Nephron progenitor cell (in vitro differentiated cells): ENCODE measurements around the gene HS3ST3B1.

Source experiments
- DNase-seq: peaks from one replicate; pipeline ENCODE4 v3.0.0; 2021
- H3K27ac Mint-ChIP-seq: 2 replicates; pipeline ENCODE4 v1.8.0; 2021; ENCODE audit warnings: mild to moderate bottlenecking, moderate library complexity, mixed read lengths
- H3K27me3 Mint-ChIP-seq: 2 replicates; pipeline ENCODE4 v1.8.0; 2021; ENCODE audit warnings: mild to moderate bottlenecking, low read depth, mixed read lengths; ENCODE audit not compliant: poor library complexity
- H3K36me3 Mint-ChIP-seq: 2 replicates; pipeline ENCODE4 v1.8.0; 2021; ENCODE audit warnings: low read depth, mixed read lengths
- H3K4me1 Mint-ChIP-seq: 2 replicates; pipeline ENCODE4 v1.8.0; 2021; ENCODE audit warnings: mixed read lengths
- H3K4me3 Mint-ChIP-seq: 2 replicates; pipeline ENCODE4 v1.8.0; 2021; ENCODE audit warnings: mild to moderate bottlenecking, moderate library complexity, mixed read lengths
- H3K9me3 Mint-ChIP-seq: 2 replicates; pipeline ENCODE4 v1.8.0; 2021; ENCODE audit warnings: mild to moderate bottlenecking, moderate library complexity, mixed read lengths
- CTCF ChIP-seq: fragments of 200-600 bp; sonication (generic); IDR thresholded peaks from 2 replicates; pipeline ENCODE4 v1.5.0; 2021; ENCODE audit warnings: antibody characterized with exemption

Gene HS3ST3B1

GRCh38 chr17:14337596-14338079, 36.8 kb downstream of the HS3ST3B1 start:
- Mint-ChIP-seq H3K27me3 (peaks cover 6% of the 10 kb centered on the region), H3K4me1 (peaks cover 82% of the 10 kb centered on the region), H3K36me3 (peaks cover 61% of the 10 kb centered on the region), H3K9me3 (no peaks in the 10 kb centered on the region), H3K4me3 (no peak overlapping the region), H3K27ac (no peak overlapping the region)
- TF ChIP-seq CTCF, result no peak
- no peak for DNase-seq

GRCh38 chr17:14340857-14341754, 40.2 kb downstream of the HS3ST3B1 start:
- peaks cover 4% of the 10 kb centered on the region for H3K27me3 Mint-ChIP-seq
- no peaks in the 10 kb centered on the region for H3K9me3 Mint-ChIP-seq
- peaks cover 62% of the 10 kb centered on the region for H3K4me1 Mint-ChIP-seq
- TF ChIP-seq CTCF, result no peak
- H3K4me3 Mint-ChIP-seq, result peak overlapping the region; percentile 9
- peaks cover 57% of the 10 kb centered on the region for H3K36me3 Mint-ChIP-seq
- DNase-seq, result no peak
- peak overlapping the region; percentile 77 for H3K27ac Mint-ChIP-seq

GRCh38 chr17:14341866-14342265, 41.0 kb downstream of the HS3ST3B1 start:
- no peak for TF ChIP-seq CTCF
- no peaks in the 10 kb centered on the region for H3K9me3 Mint-ChIP-seq
- no peaks in the 10 kb centered on the region for H3K27me3 Mint-ChIP-seq
- no peak overlapping the region for H3K4me3 Mint-ChIP-seq
- H3K36me3 Mint-ChIP-seq, result peaks cover 54% of the 10 kb centered on the region
- no peak for DNase-seq
- peak overlapping the region; percentile 49 for H3K27ac Mint-ChIP-seq
- H3K4me1 Mint-ChIP-seq, result peaks cover 61% of the 10 kb centered on the region

GRCh38 chr17:14346801-14347200, 45.9 kb downstream of the HS3ST3B1 start:
- H3K27me3 Mint-ChIP-seq, result no peaks in the 10 kb centered on the region

DNA sequence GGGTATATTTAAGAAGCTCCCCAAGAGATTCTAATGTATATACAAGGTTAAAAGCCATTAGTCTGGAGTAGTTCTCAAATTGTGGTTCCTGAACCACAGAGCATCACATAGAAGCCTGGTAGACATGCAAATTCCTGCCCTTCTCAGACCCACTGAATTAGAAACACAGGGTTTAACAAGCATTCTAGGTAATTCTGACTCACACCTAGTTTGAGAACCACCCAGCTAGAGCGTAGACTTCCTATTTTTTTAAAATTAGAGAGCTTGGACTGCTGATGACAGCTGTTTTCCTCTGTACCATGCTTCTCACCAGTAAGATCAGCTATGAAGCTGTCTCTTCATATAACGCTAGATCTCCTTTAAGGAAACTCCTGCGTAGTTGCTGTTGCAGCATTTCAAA, 50.6 kb downstream of the HS3ST3B1 start:
- H3K4me1 Mint-ChIP-seq, result peaks cover 21% of the 10 kb centered on the region
- no peak for DNase-seq
- TF ChIP-seq CTCF, result no peak
- peaks cover 31% of the 10 kb centered on the region for H3K36me3 Mint-ChIP-seq
- no peak overlapping the region for H3K4me3 Mint-ChIP-seq
- H3K9me3 Mint-ChIP-seq, result peaks cover 3% of the 10 kb centered on the region
- H3K27ac Mint-ChIP-seq, result no peak overlapping the region
- no peaks in the 10 kb centered on the region for H3K27me3 Mint-ChIP-seq

More at GRCh38 chr17:14346801-14347200, 45.9 kb downstream of the HS3ST3B1 start:
- Mint-ChIP-seq H3K4me3 (no peak overlapping the region), H3K4me1 (peaks cover 36% of the 10 kb centered on the region), H3K36me3 (peaks cover 59% of the 10 kb centered on the region), H3K27ac (peak overlapping the region; percentile 37), H3K9me3 (no peaks in the 10 kb centered on the region)
- TF ChIP-seq CTCF, result no peak
- DNase-seq, result no peak
